H1 (cell line): ENCODE measurements around the gene RPTN.

Source experiments
- CTCF ChIP-seq, 3 experiments: IDR thresholded peaks; 1 replicate in 2 of 3; 2 replicates in 1 of 3; pipeline versions ENCODE4 v1.5.1 to v1.6.1; 2011; ENCODE audit warnings: low read length in 3 of 3, mild to moderate bottlenecking in 3 of 3, inconsistent platforms in 2 of 3, low read depth in 1 of 3, moderate library complexity in 1 of 3; ENCODE audit not compliant: insufficient read depth in 1 of 3; ENCODE audit errors: control extremely low read depth in 1 of 3
- EGR1 ChIP-seq: IDR thresholded peaks from 2 replicates; pipeline ENCODE4 v1.6.1; 2011; ENCODE audit warnings: low read depth, low read length, borderline replicate concordance
- JUND ChIP-seq: IDR thresholded peaks from 2 replicates; pipeline ENCODE4 v1.6.1; 2011; ENCODE audit warnings: mild to moderate bottlenecking, improper control_type of control experiment, low read length
- POLR2A ChIP-seq, 2 experiments: IDR thresholded peaks; 1 replicate in 1 of 2; 2 replicates in 1 of 2; pipeline ENCODE4 v1.6.1; 2011; ENCODE audit warnings: low read depth in 2 of 2, low read length in 2 of 2, mild to moderate bottlenecking in 2 of 2; ENCODE audit errors: control extremely low read depth in 1 of 2
- POLR2AphosphoS5 ChIP-seq: IDR thresholded peaks from 2 replicates; pipeline ENCODE4 v1.6.1; 2011; ENCODE audit warnings: low read depth, low read length
- RBBP5 ChIP-seq: IDR thresholded peaks from 2 replicates; pipeline ENCODE4 v1.7.1; 2012; ENCODE audit warnings: low read depth, mild to moderate bottlenecking, inconsistent platforms, low read length, moderate library complexity, borderline replicate concordance
- RNF2 ChIP-seq: fragments of 200-900, 300-1000 bp; sonication (generic); IDR thresholded peaks from 2 replicates; pipeline ENCODE4 v1.7.1; 2016; ENCODE audit warnings: borderline replicate concordance, low read depth, mild to moderate bottlenecking, antibody characterized with exemption, low read length; ENCODE audit not compliant: poor library complexity, severe bottlenecking; ENCODE audit errors: missing control alignments
- SIN3A ChIP-seq, 2 experiments: IDR thresholded peaks in 1 of 2; conservative IDR thresholded peaks in 1 of 2; 2 replicates each; pipeline ENCODE4 v1.6.1; 2011 to 2012; ENCODE audit warnings: low read length in 2 of 2, improper control_type of control experiment in 1 of 2, low read depth in 1 of 2, mild to moderate bottlenecking in 1 of 2
- SUZ12 ChIP-seq: fragments of 200-600 bp; sonication (generic); IDR thresholded peaks from 2 replicates; pipeline ENCODE4 v1.6.1; 2012; ENCODE audit warnings: mild to moderate bottlenecking, inconsistent platforms, low read length, moderate library complexity, mixed read lengths
- TAF1 ChIP-seq: IDR thresholded peaks from 2 replicates; pipeline ENCODE4 v1.6.1; 2011; ENCODE audit warnings: mild to moderate bottlenecking, low read depth, low read length
- TF ChIP-seq, protein P1 (sequence below): IDR thresholded peaks from 2 replicates; pipeline ENCODE4 v1.6.1; 2011; ENCODE audit warnings: low read length, improper control_type of control experiment
- TF ChIP-seq, protein P2 (sequence below): IDR thresholded peaks from 2 replicates; pipeline ENCODE4 v1.6.1; 2011; ENCODE audit warnings: low read depth, mild to moderate bottlenecking, low read length; ENCODE audit not compliant: insufficient read depth

- no peak for TF ChIP-seq CTCF (IDR thresholded peaks at IDR 0.05; ENCODE audit: control extremely low read depth in 1 of 3, insufficient read depth in 1 of 3, low read depth in 1 of 3, low read length in 3 of 3)
- no peak for TF ChIP-seq RBBP5
- TF ChIP-seq POLR2AphosphoS5 = no peak
- TF ChIP-seq SIN3A (conservative IDR thresholded peaks at IDR 0.05 in 1 of 2, IDR thresholded peaks at IDR 0.05 in 1 of 2; ENCODE audit: low read depth in 1 of 2, low read length in 2 of 2) = no peak
- TF ChIP-seq EGR1 = no peak
- no peak for TF ChIP-seq JUND
- no peak for TF ChIP-seq TAF1
- TF ChIP-seq POLR2A (IDR thresholded peaks at IDR 0.05; ENCODE audit: control extremely low read depth in 1 of 2, low read depth in 2 of 2, low read length in 2 of 2) = no peak
- no peak for TF ChIP-seq SUZ12
- TF ChIP-seq, protein P1, sequence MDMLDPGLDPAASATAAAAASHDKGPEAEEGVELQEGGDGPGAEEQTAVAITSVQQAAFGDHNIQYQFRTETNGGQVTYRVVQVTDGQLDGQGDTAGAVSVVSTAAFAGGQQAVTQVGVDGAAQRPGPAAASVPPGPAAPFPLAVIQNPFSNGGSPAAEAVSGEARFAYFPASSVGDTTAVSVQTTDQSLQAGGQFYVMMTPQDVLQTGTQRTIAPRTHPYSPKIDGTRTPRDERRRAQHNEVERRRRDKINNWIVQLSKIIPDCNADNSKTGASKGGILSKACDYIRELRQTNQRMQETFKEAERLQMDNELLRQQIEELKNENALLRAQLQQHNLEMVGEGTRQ = no peak
- TF ChIP-seq, protein P2, sequence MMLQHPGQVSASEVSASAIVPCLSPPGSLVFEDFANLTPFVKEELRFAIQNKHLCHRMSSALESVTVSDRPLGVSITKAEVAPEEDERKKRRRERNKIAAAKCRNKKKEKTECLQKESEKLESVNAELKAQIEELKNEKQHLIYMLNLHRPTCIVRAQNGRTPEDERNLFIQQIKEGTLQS = no peak
- no peak for TF ChIP-seq RNF2
Measured at GRCh38 chr1:152130186-152130585, 28.8 kb downstream of the RPTN start.
